ENCODE measurements around the gene COA8. TPM values are rescaled to one million over a fixed set of nuclear protein-coding genes. Genes with fewer than 3 reads are reported as not detected.

COA8 gene
- total and polyA plus RNA-seq, 9 of the 15 experiments (the other 6 are each of a cell fraction or from before 2014, with no cell fraction given), result 5.0 to 35.3 (median 25.7) TPM

DNA sequence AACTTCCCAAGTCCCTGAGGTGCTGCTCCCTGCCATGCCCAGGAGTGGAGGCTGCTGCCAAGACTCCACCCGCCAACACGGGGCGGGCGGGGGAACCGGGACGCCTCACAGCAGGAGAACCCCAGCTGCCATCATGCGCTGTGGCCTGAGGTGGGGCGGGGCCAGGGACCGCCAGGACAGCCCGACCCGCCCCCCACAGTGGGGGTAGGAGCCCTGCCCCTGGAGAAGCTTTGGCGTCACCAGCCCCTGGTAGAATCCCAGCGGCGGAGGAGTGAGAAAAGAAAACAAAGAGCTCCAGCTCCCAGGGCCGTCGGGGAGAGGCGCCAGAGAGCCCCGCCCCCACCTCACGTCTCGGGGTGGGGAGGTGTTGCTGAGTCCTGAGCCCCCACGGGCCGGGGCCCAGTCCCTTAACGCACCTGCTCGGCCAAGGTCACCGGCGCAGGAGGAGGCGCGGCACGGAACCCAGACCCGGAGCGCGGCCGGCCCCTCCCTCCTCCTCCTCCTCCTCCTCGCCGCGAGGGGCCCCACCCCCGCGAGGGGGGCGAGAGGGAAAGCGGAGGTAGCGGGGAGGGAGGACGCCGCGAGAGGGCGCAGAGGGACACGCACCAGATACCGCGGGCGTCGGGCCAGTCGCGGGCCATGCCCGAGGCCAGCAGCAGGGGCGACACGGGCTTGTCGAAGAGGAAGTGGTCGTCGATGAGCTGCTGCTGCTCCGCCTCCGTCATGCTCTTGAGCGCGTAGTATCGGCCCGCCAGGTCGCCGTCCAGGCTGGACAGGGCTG lies 41.9 kb upstream of the COA8 start (continued):
- TF ChIP-seq, protein P1, sequence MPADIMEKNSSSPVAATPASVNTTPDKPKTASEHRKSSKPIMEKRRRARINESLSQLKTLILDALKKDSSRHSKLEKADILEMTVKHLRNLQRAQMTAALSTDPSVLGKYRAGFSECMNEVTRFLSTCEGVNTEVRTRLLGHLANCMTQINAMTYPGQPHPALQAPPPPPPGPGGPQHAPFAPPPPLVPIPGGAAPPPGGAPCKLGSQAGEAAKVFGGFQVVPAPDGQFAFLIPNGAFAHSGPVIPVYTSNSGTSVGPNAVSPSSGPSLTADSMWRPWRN (IDR thresholded peaks at IDR 0.05; ENCODE audit: low read depth), result peak; percentile 94
- peak; percentile 59 to 73 for TF ChIP-seq MNT (conservative IDR thresholded peaks at IDR 0.05)
- TF ChIP-seq PHTF2 (CRISPR knock-in tag; IDR thresholded peaks at IDR 0.05), result no peak
- no peak for TF ChIP-seq ZNF444 (CRISPR knock-in tag; IDR thresholded peaks at IDR 0.05)
- TF ChIP-seq ZNF263 (CRISPR knock-in tag; IDR thresholded peaks at IDR 0.05; ENCODE audit: borderline replicate concordance), result peak; percentile 89
- TF ChIP-seq ZNF212 (CRISPR knock-in tag; IDR thresholded peaks at IDR 0.05), result no peak
- no peak for TF ChIP-seq NR2C2 (CRISPR knock-in tag; IDR thresholded peaks at IDR 0.05)
- TF ChIP-seq NR2C2 (tag; IDR thresholded peaks at IDR 0.05), result 0 out of 2 replicates have a peak, but pooled peaks have one; percentile 18
- TF ChIP-seq ZNF274 (IDR thresholded peaks at IDR 0.05; ENCODE audit: borderline replicate concordance, low read depth, low read length), result no peak
- 0 out of 2 replicates have a peak, but pooled peaks have one; percentile 18 for TF ChIP-seq ERF (CRISPR knock-in tag; IDR thresholded peaks at IDR 0.05)
- peak; percentile 55; the same call in 1 of the 2 replicates for TF ChIP-seq RB1 (IDR thresholded peaks at IDR 0.05; ENCODE audit: low read depth)
- no peak for TF ChIP-seq MXD1 (CRISPR knock-in tag; IDR thresholded peaks at IDR 0.05; ENCODE audit: borderline replicate concordance, poor library complexity, severe bottlenecking)
- TF ChIP-seq CBX3 (IDR thresholded peaks at IDR 0.05; ENCODE audit: borderline replicate concordance in 1 of 2, low read length in 2 of 2), result no peak
- no peak for TF ChIP-seq HDAC8 (tag; IDR thresholded peaks at IDR 0.05)
- peak in 1 of 2 experiments; percentile 74; a peak in 2 of 4 replicates for TF ChIP-seq HDAC1 (IDR thresholded peaks at IDR 0.05)
- TF ChIP-seq ETS2 (tag; IDR thresholded peaks at IDR 0.05; ENCODE audit: borderline replicate concordance, poor library complexity, severe bottlenecking), result no peak
- TF ChIP-seq PCBP1 (IDR thresholded peaks at IDR 0.05; ENCODE audit: low read depth, low read length, poor library complexity, severe bottlenecking), result peak; percentile 16
- no peak for TF ChIP-seq PML (IDR thresholded peaks at IDR 0.05; ENCODE audit: low read length)
- peak; percentile 90 for TF ChIP-seq CXXC5 (CRISPR knock-in tag; IDR thresholded peaks at IDR 0.05)
- TF ChIP-seq PRMT5 (CRISPR knock-in tag; IDR thresholded peaks at IDR 0.05), result no peak
- TF ChIP-seq GABPB1 (CRISPR knock-in tag; IDR thresholded peaks at IDR 0.05), result peak; percentile 73; the same call in 1 of the 2 replicates
- TF ChIP-seq NELFE (IDR thresholded peaks at IDR 0.05; ENCODE audit: insufficient read depth, insufficient read length), result no peak
- no peak for TF ChIP-seq GABPB2 (CRISPR knock-in tag; conservative IDR thresholded peaks at IDR 0.05)
- 0 out of 2 replicates have a peak, but pooled peaks have one; percentile 30 for TF ChIP-seq SUPT5H (IDR thresholded peaks at IDR 0.05)
- TF ChIP-seq, protein P2, sequence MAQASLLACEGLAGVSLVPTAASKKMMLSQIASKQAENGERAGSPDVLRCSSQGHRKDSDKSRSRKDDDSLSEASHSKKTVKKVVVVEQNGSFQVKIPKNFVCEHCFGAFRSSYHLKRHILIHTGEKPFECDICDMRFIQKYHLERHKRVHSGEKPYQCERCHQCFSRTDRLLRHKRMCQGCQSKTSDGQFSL (CRISPR knock-in tag; IDR thresholded peaks at IDR 0.05), result peak; percentile 81; the same call in 1 of the 2 replicates
- TF ChIP-seq, protein P2 (tag; IDR thresholded peaks at IDR 0.05), result peak in 1 of 2 experiments; percentile 35; a peak in 1 of 4 replicates
